CD4-positive, alpha-beta memory T cell (primary cell): ENCODE data around the gene SYNGR4. TPM values are rescaled to one million over a fixed set of nuclear protein-coding genes. Genes with fewer than 3 reads are reported as not detected.

ENCODE experiments used
- CTCF ChIA-PET: fragments of 350-600 bp; sonication (Branson Sonifier 250); formaldehyde crosslinking; loops from one replicate; lab custom pipeline; 2021; ENCODE audit warnings: inconsistent platforms; ENCODE audit not compliant: partially characterized antibody; lab: Charles Lee
- POLR2A ChIA-PET: fragments of 350-600 bp; sonication (Branson Sonifier 250); formaldehyde crosslinking; loops from one replicate; lab custom pipeline; 2021; ENCODE audit not compliant: partially characterized antibody; lab: Charles Lee
- DNase-seq, 5 donors: peaks; one replicate each; pipeline versions ENCODE4 v3.0.0 to v3.0.0-alpha.2; 2020 to 2022; ENCODE audit warnings: mixed read lengths in 1 of 5
- H3K27ac ChIP-seq: one replicate; pipeline ENCODE4 v1.7.0; 2013; ENCODE audit warnings: low read depth, low read length
- H3K27me3 ChIP-seq: 2 replicates; pipeline ENCODE4 v1.7.0; 2013; ENCODE audit warnings: mild to moderate bottlenecking, low read length, moderate library complexity; ENCODE audit not compliant: insufficient read depth
- H3K36me3 ChIP-seq: 2 replicates; pipeline ENCODE4 v1.7.0; 2013; ENCODE audit warnings: mild to moderate bottlenecking, low read length, moderate library complexity; ENCODE audit not compliant: insufficient read depth
- H3K4me1 ChIP-seq: 2 replicates; pipeline ENCODE4 v1.7.0; 2013; ENCODE audit warnings: mild to moderate bottlenecking, low read length, moderate library complexity; ENCODE audit not compliant: insufficient read depth
- H3K4me3 ChIP-seq, 2 donors: one replicate each; pipeline ENCODE4 v1.7.0; 2013; ENCODE audit warnings: low read length in 2 of 2, mild to moderate bottlenecking in 1 of 2
- H3K9me3 ChIP-seq, 2 donors: one replicate each; pipeline ENCODE4 v1.7.0; 2013; ENCODE audit warnings: low read length in 2 of 2, control low read depth in 1 of 2; ENCODE audit not compliant: control insufficient read depth in 1 of 2
- H3K27ac Mint-ChIP-seq, 7 donors: one replicate each; pipeline ENCODE4 v1.8.0; 2020 to 2021; ENCODE audit warnings: mixed read lengths in 7 of 7, mild to moderate bottlenecking in 6 of 7, inconsistent platforms in 3 of 7, moderate library complexity in 3 of 7
- H3K27me3 Mint-ChIP-seq, 2 donors: one replicate each; pipeline ENCODE4 v1.8.0; 2020 to 2021; ENCODE audit warnings: mixed read lengths in 2 of 2
- H3K36me3 Mint-ChIP-seq, 2 donors: one replicate each; pipeline ENCODE4 v1.8.0; 2020 to 2021; ENCODE audit warnings: mixed read lengths in 2 of 2, inconsistent platforms in 1 of 2, mild to moderate bottlenecking in 1 of 2
- H3K4me1 Mint-ChIP-seq, 4 donors: one replicate each; pipeline ENCODE4 v1.8.0; 2020 to 2021; ENCODE audit warnings: mixed read lengths in 4 of 4, mild to moderate bottlenecking in 1 of 4
- H3K4me3 Mint-ChIP-seq, 8 donors: one replicate each; pipeline ENCODE4 v1.8.0; 2020 to 2021; ENCODE audit warnings: mixed read lengths in 8 of 8, mild to moderate bottlenecking in 7 of 8, moderate library complexity in 6 of 8, inconsistent platforms in 3 of 8
- H3K9me3 Mint-ChIP-seq, 8 donors: one replicate each; pipeline ENCODE4 v1.8.0; 2020 to 2021; ENCODE audit warnings: mixed read lengths in 8 of 8, mild to moderate bottlenecking in 5 of 8, inconsistent platforms in 3 of 8, moderate library complexity in 1 of 8
- intact Hi-C: fragments of 100-400 bp; cut with micrococcal nuclease; formaldehyde crosslinking; loops from one replicate; pipeline ENCODE4 v1.15.1; 2023
- polyA plus RNA-seq, 2 donors: library from polyadenylated mRNA; unstranded; fragments of 300-500 nt; fragmentation: Illumina TruSeq; gene quantifications; one replicate each; pipeline ENCODE4 v1.2.3, GENCODE V29; 2021
- total RNA-seq, 2 experiments: library from RNA; stranded (reverse); gene quantifications; one replicate each; pipeline ENCODE4 v1.2.3, GENCODE V29; 2021

The SYNGR4 gene
- total and polyA plus RNA-seq, 4 experiments from 2014 or later, result not detected

DNA sequence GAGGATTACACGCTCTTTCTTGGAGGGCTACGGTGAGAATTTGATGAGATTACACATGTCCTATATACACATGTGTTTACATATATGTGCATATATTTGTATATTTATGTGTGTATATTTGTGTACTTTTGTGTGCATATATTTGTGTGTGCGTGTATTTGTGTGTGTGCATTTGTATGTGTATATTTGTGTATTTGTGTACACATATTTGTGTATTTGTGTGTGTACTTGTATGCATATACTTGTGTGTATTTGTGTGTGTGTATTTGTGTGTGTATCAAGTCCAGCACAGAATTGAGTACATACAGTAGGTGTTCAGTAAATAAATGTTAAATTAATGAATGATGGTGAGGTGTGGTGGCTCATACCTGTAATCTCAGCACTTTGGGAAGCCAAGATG lies 2.3 kb upstream of the SYNGR4 start:
- Mint-ChIP-seq H3K36me3 (peaks cover 6 to 12% of the 10 kb centered on the region in 2 donors), H3K4me3 (peak overlapping the region in 1 of 8 donors; percentile 18), H3K27ac (peak overlapping the region in 1 of 7 donors; percentile 79), H3K4me1 (peaks cover 4 to 14% (median 5%) of the 10 kb centered on the region in 4 donors), H3K27me3 (no peaks in the 10 kb centered on the region), H3K9me3 (no peaks in the 10 kb centered on the region)
- Histone ChIP-seq H3K36me3 (no peaks in the 10 kb centered on the region), H3K4me1 (peaks cover 17% of the 10 kb centered on the region), H3K27me3 (no peaks in the 10 kb centered on the region), H3K4me3 (no peak overlapping the region), H3K27ac (no peak overlapping the region), H3K9me3 (no peaks in the 10 kb centered on the region)
- intact Hi-C loops, result loop anchor here (2.0 to 10.0 kb wide), 2 partner anchors 29 to 1507 kb away; partner anchors contain the start of gene AP2S1
- ChIA-PET CTCF (interaction anchor here (1.2 kb wide), 1 partner anchor 158 kb away, joined by 3 read pairs; no protein-coding TSS in a partner anchor), POLR2A (interaction anchor here (3.1 to 3.4 kb wide), 2 partner anchors 28 to 39 kb away, joined by 43 to 65 read pairs; partner anchors contain the start of gene EMP3)
- no peak for DNase-seq

GRCh38 chr19:48362716-48363499 lies 1.3 kb upstream of the SYNGR4 start:
- CTCF ChIA-PET, result interaction anchor here (0.5 to 1.7 kb wide), 10 partner anchors 9 to 243 kb away, joined by 3 to 8 read pairs (median 3); partner anchors contain the start of gene KDELR1

GRCh38 chr19:48363500-48363809 lies 712 bp upstream of the SYNGR4 start:
- Mint-ChIP-seq H3K27ac (peak overlapping the region; percentile 87 to 98 (median 92)), H3K27me3 (no peaks in the 10 kb centered on the region), H3K4me1 (peaks cover 4 to 14% (median 5%) of the 10 kb centered on the region in 4 donors), H3K9me3 (no peaks in the 10 kb centered on the region), H3K36me3 (peaks cover 5 to 10% of the 10 kb centered on the region in 2 donors), H3K4me3 (peak overlapping the region; percentile 87 to 96 (median 94))
- ChIA-PET CTCF (interaction anchor here (0.5 to 2.4 kb wide), 14 partner anchors 9 to 607 kb away, joined by 3 to 21 read pairs (median 3); partner anchors contain the start of genes EMP3 and KDELR1), POLR2A (interaction anchor here (0.8 to 3.4 kb wide), 27 partner anchors 10 to 1487 kb away, joined by 3 to 65 read pairs (median 5); partner anchors contain the start of genes CA11, CARD8, DBP and EMP3)
- Histone ChIP-seq H3K4me3 (peak overlapping the region; percentile 93 to 94), H3K27ac (peak overlapping the region; percentile 88), H3K27me3 (no peaks in the 10 kb centered on the region), H3K4me1 (peaks cover 17% of the 10 kb centered on the region), H3K36me3 (no peaks in the 10 kb centered on the region), H3K9me3 (no peaks in the 10 kb centered on the region)
- intact Hi-C loops, result loop anchor here (1.0 to 10.0 kb wide), 5 partner anchors 31 to 1509 kb away; partner anchors contain the start of genes AP2S1 and CYTH2
- no peak for DNase-seq

More at GRCh38 chr19:48362716-48363499, 1.3 kb upstream of the SYNGR4 start:
- H3K9me3 ChIP-seq, result no peaks in the 10 kb centered on the region
- peaks cover 17% of the 10 kb centered on the region for H3K4me1 ChIP-seq
- H3K9me3 Mint-ChIP-seq, result no peaks in the 10 kb centered on the region
- intact Hi-C loops, result loop anchor here (1.0 to 10.0 kb wide), 5 partner anchors 30 to 1508 kb away; partner anchors contain the start of genes AP2S1 and CYTH2
- H3K4me3 Mint-ChIP-seq, result peak overlapping the region; percentile 87 to 96 (median 94)
- peak; percentile 82 to 93 (median 86) for DNase-seq
- H3K4me3 ChIP-seq, result peak overlapping the region; percentile 93 to 94
- no peaks in the 10 kb centered on the region for H3K36me3 ChIP-seq
- no peaks in the 10 kb centered on the region for H3K27me3 Mint-ChIP-seq
- H3K27ac Mint-ChIP-seq, result peak overlapping the region; percentile 87 to 98 (median 92)
- peak overlapping the region; percentile 88 for H3K27ac ChIP-seq
- H3K27me3 ChIP-seq, result no peaks in the 10 kb centered on the region
- POLR2A ChIA-PET, result interaction anchor here (0.6 to 3.4 kb wide), 21 partner anchors 10 to 1488 kb away, joined by 3 to 65 read pairs (median 5); partner anchors contain the start of genes CARD8, EMP3, KDELR1 and LMTK3
- peaks cover 5 to 12% of the 10 kb centered on the region in 2 donors for H3K36me3 Mint-ChIP-seq
- peaks cover 4 to 14% (median 5%) of the 10 kb centered on the region in 4 donors for H3K4me1 Mint-ChIP-seq

GRCh38 chr19:48364598-48365348 lies 606 bp downstream of the SYNGR4 start:
- H3K27me3 ChIP-seq, result no peaks in the 10 kb centered on the region
- no peaks in the 10 kb centered on the region for H3K9me3 ChIP-seq
- no peak for DNase-seq
- H3K4me1 ChIP-seq, result peaks cover 17% of the 10 kb centered on the region
- Mint-ChIP-seq H3K36me3 (peaks cover 4 to 5% of the 10 kb centered on the region in 2 donors), H3K4me1 (peaks cover 4 to 14% (median 5%) of the 10 kb centered on the region in 4 donors), H3K4me3 (peak overlapping the region; percentile 48 to 96 (median 94)), H3K27ac (peak overlapping the region; percentile 87 to 98 (median 92)), H3K9me3 (no peaks in the 10 kb centered on the region), H3K27me3 (no peaks in the 10 kb centered on the region)
- intact Hi-C loops, result loop anchor here (1.0 to 10.0 kb wide), 6 partner anchors 26 to 1510 kb away; partner anchors contain the start of genes AP2S1, DBP, GRWD1 and KDELR1
- peak overlapping the region; percentile 73 to 93 for H3K4me3 ChIP-seq
- ChIA-PET CTCF (interaction anchor here (0.9 to 2.4 kb wide), 9 partner anchors 10 to 50 kb away, joined by 3 to 21 read pairs (median 5); partner anchors contain the start of genes EMP3 and KDELR1), POLR2A (interaction anchor here (0.8 to 3.4 kb wide), 18 partner anchors 8 to 281 kb away, joined by 3 to 65 read pairs (median 4); partner anchors contain the start of genes CA11, CARD8, DBP and EMP3)
- no peaks in the 10 kb centered on the region for H3K36me3 ChIP-seq
- peak overlapping the region; percentile 63 for H3K27ac ChIP-seq

DNA sequence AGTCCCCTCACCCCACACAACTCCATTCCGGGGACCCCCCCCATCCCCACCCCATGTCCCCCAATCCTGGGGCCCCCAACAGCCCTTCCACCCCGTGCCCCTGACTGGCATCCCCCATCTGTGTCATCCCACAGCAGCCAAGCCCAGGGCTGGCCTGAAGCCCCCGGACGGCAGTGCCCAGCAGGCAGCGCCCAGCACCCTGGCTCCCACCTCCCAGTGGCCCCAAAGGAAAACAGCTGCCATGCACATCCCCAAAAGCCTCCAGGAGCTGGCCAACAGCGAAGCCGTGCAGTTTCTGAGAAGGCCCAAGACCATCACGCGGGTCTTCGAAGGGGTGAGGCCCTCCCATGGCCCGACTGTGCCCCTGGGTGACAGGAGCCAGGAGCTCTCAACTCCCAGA lies 1.4 kb downstream of the SYNGR4 start:
- Histone ChIP-seq H3K9me3 (no peaks in the 10 kb centered on the region), H3K4me3 (no peak overlapping the region), H3K27me3 (no peaks in the 10 kb centered on the region), H3K27ac (no peak overlapping the region), H3K36me3 (no peaks in the 10 kb centered on the region), H3K4me1 (peaks cover 17% of the 10 kb centered on the region)
- H3K4me3 Mint-ChIP-seq, result no peak overlapping the region
- peaks cover 4 to 14% (median 5%) of the 10 kb centered on the region in 4 donors for H3K4me1 Mint-ChIP-seq
- ChIA-PET POLR2A (no interaction called here), CTCF (interaction anchor here (2.4 kb wide), 1 partner anchor 25 kb away, joined by 21 read pairs; the partner anchor contains the start of gene KDELR1)
- H3K9me3 Mint-ChIP-seq, result no peaks in the 10 kb centered on the region
- no peak for DNase-seq
- H3K27ac Mint-ChIP-seq, result peak overlapping the region in 2 of 7 donors; percentile 24 to 92
- H3K27me3 Mint-ChIP-seq, result no peaks in the 10 kb centered on the region
- H3K36me3 Mint-ChIP-seq, result peaks cover 3 to 5% of the 10 kb centered on the region in 2 donors
- intact Hi-C loops, result loop anchor here (2.0 to 10.0 kb wide), 2 partner anchors 25 to 1511 kb away; partner anchors contain the start of genes AP2S1 and KDELR1

GRCh38 chr19:48367855-48368254 lies 3.7 kb downstream of the SYNGR4 start:
- H3K9me3 Mint-ChIP-seq, result no peaks in the 10 kb centered on the region
- H3K27me3 Mint-ChIP-seq, result no peaks in the 10 kb centered on the region
- H3K4me1 ChIP-seq, result peaks cover 15% of the 10 kb centered on the region
- no peaks in the 10 kb centered on the region for H3K27me3 ChIP-seq
- ChIA-PET POLR2A (no interaction called here), CTCF (no interaction called here)
- H3K9me3 ChIP-seq, result no peaks in the 10 kb centered on the region
- peak overlapping the region in 3 of 7 donors; percentile 7 to 74 (median 9) for H3K27ac Mint-ChIP-seq
- intact Hi-C loops, result loop anchor here (10.0 kb wide), 1 partner anchor 1513 kb away; the partner anchor contains the start of gene AP2S1
- DNase-seq, result no peak
- H3K36me3 ChIP-seq, result no peaks in the 10 kb centered on the region
- H3K36me3 Mint-ChIP-seq, result peaks cover 0 to 5% of the 10 kb centered on the region in 2 donors
- no peak overlapping the region for H3K4me3 Mint-ChIP-seq
- H3K4me1 Mint-ChIP-seq, result peaks cover 3 to 11% (median 5%) of the 10 kb centered on the region in 4 donors
- H3K27ac ChIP-seq, result no peak overlapping the region
- H3K4me3 ChIP-seq, result no peak overlapping the region
